ENCODE data around the gene KLHL35.

KLHL35 gene

DNA sequence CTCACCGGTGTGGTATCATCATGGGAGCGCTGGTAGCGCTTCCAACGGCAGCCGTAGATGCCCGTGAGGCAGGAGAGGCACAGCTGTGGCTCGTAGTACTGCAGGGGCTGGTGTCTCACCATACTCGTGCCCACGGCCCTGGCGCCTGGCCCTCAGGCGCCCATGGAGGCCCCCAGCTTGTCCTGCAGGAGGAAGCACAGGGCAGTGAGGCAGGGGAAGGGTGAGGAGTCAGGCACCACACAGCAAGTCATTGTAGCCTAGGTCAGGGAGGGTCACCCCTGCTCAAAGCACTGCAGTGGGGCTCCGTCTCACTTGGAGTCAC, 44.6 kb upstream of the KLHL35 start:
- TF ChIP-seq, protein P1, sequence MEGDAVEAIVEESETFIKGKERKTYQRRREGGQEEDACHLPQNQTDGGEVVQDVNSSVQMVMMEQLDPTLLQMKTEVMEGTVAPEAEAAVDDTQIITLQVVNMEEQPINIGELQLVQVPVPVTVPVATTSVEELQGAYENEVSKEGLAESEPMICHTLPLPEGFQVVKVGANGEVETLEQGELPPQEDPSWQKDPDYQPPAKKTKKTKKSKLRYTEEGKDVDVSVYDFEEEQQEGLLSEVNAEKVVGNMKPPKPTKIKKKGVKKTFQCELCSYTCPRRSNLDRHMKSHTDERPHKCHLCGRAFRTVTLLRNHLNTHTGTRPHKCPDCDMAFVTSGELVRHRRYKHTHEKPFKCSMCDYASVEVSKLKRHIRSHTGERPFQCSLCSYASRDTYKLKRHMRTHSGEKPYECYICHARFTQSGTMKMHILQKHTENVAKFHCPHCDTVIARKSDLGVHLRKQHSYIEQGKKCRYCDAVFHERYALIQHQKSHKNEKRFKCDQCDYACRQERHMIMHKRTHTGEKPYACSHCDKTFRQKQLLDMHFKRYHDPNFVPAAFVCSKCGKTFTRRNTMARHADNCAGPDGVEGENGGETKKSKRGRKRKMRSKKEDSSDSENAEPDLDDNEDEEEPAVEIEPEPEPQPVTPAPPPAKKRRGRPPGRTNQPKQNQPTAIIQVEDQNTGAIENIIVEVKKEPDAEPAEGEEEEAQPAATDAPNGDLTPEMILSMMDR (IDR thresholded peaks at IDR 0.05; ENCODE audit: low read depth, low read length): no peak
- DNase-seq (ENCODE audit: extremely low read depth, low read depth): no peak

DNA sequence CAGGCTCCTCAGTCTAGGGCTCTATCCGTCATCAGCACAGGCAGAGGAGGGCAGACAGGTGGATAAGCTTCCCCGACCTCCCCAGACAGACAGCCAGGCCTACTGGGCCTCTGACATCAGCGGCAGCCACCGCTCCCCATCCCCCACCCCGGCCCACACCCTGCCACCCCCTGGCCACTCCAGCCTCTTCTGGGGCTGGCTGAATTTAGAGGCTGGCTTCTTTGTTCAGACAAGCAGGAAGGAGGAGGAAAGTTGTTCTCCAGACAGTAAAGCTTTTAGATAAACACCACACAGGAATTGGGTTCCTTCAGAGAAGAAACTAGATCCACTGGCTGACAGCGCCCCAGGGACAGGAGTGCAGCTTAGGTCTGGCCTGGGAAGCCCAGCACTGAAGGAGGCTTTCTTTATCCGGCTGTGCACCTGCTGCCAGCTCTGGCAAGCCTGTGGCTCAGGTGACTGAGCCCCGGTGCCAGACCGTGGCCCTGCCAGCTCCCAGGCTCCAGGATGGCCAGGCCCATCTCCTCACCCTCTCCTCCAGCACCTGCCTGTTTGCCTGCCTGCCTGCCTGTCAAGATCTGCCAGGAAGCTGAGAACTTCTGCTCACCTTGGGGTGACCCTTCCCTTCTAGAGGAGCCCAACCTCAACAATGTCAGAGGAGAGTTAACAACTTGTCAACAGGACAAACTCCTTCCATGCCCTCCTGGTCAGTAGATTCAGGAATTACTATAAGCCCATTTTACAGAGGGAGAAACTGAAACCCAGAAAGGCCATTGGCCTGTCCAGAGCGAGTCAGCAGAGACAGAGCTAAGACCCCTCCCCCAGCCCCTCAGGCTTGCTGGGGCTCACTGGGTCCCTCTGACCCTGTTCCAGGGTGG, 44.0 kb upstream of the KLHL35 start:
- no peak for DNase-seq (ENCODE audit: extremely low read depth, low read depth)
- TF ChIP-seq, protein P1 (IDR thresholded peaks at IDR 0.05; ENCODE audit: low read depth, low read length): no peak

DNA sequence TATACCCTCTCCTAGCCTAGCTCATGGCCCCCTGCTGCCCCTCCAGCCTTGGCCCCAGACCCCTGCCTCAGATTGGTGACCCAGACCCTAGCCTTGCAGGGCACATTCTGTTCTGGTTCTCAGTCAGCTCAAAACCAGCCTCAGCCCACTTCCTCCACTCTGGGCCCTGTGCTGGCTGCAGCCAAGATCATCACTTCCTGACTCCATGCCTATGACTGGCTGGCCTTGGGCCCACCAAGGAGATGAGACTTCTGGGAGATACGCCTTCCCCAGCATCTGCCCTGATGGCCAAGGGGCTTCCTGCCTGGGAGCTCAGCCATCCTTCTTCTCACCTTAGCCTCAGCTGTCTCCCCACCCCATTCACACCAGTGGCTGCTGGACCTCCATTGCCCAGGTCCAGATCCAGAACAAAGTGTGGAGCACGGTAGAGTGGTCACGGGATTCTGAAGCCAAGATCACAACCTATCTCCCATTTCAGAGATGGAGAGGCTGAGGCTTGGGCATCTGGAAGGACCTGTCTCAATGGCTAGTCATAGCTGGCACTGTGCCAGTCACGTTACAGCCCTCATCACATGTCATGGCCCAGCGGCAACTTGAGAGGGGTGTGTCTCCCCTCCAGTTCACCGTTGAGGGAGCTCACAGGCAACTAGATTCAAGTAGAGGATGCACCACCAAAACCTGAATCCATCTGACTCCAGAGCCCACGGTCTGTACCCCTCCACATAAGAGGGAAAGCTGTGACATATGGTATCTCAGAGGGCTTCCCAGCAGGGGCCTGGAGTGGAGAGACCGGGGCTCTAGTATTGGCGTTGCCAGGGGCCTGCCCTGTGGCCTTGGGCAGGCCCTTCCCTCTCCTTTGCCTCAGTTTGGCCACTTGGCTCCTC, 43.0 kb upstream of the KLHL35 start:
- no peak for DNase-seq (ENCODE audit: extremely low read depth, low read depth)
- TF ChIP-seq, protein P1 (IDR thresholded peaks at IDR 0.05; ENCODE audit: low read depth, low read length): no peak

DNA sequence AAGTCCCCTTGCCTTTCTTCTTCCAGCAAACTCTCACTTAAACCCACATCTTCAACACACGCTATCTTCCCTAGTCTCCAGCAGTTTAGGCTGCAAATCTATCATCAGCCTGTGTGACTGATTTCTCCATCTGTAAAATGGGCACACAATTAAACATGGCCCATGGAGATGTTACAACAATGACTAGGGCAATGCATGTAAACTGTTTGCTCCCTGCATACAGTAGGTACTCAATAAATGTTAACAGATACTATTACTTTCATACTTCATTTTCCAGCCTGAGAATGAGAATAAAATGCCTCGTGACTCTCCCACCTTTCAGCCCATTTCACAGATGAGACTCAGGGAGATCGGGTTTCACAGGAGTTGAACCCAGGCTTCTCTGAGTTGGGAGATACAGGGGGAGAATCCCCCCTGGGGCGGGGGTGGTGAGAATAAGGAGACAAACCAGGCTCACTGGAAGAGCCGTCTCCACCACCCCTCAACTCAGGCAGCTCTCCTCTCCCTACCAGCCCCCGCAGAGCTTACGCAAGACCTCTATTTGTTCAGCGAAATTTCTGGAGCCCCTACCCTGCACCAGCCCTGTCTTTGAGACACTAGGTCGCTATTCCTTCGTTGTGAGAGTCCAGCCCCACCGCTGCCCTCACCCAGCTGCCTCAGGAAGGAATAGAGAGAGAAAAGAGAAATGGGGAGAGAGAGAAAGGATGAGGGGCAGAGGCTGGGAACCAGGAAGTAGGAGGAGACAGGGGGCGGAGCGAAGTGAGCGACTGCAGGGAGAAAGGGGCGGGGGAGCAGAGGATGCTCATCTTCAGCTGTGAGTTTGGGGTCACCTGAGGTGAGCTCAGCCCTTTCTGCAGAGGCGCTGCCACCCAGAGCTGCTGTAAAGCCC, 42.1 kb upstream of the KLHL35 start:
- DNase-seq (ENCODE audit: extremely low read depth, low read depth): no peak
- TF ChIP-seq, protein P1 (IDR thresholded peaks at IDR 0.05; ENCODE audit: low read depth, low read length): no peak

DNA sequence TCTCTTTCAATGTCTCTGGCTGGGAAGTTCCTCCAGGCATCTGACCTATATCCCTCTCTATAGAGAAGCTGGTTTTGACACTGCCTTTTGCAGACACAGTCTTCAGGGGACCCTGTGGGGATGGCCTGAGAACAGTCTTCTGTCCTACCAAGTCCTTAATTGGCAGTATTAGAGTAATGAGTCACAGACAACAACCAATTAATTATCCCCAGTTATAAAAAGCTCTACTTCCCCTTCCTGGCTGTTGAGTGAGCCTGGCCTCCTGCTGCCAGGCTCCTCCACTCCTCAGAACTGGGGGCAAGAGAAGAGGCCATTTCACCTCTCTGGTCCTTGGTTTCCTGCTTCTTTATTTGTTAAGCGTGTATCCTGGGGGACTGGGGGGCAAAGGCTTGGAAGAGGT, 41.2 kb upstream of the KLHL35 start:
- TF ChIP-seq, protein P1 (IDR thresholded peaks at IDR 0.05; ENCODE audit: low read depth, low read length): no peak

DNA sequence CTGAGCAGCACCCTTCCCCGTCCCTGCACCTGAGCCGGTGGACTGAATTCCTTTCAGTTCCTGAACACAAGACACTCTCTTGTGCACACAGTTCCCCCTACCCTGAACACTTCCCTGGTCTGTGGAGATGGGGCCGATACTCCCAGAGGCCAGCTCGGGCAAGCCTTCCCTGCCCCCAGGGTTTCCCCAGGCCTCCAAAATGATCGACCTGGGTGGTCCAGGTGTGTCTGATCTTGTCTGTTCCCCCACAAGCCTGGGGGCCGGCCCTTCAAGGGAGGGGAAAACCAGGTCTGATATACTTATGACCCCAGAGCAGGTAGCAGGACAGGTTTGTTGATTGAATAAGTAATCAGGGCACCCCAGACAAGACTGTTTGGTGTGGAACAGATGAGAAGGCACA, 40.7 kb upstream of the KLHL35 start:
- DNase-seq (ENCODE audit: extremely low read depth, low read depth): no peak
- TF ChIP-seq, protein P1 (IDR thresholded peaks at IDR 0.05; ENCODE audit: low read depth, low read length): no peak

More for the DNA sequence above, 41.2 kb upstream of the KLHL35 start:
- DNase-seq (ENCODE audit: extremely low read depth, low read depth): no peak
